HepG2 (cell line): Measurements from ENCODE around the gene FAM162A. TPM values are rescaled to one million over a fixed set of nuclear protein-coding genes. Genes with fewer than 3 reads are reported as not detected.
A peak's percentile ranks its signal among the peaks of the same experiment; 100 is the strongest.

Experiments used
- ADNP ChIP-seq: sonication (generic); formaldehyde crosslinking; IDR thresholded peaks from 2 replicates; pipeline ENCODE4 v1.4.0; 2020; ENCODE audit warnings: missing genetic modification reagents
- DDIT3 ChIP-seq: sonication (generic); formaldehyde crosslinking; IDR thresholded peaks from 2 replicates; pipeline ENCODE4 v1.4.0; 2020; ENCODE audit warnings: mild to moderate bottlenecking, missing genetic modification reagents
- DMTF1 ChIP-seq: sonication (generic); formaldehyde crosslinking; IDR thresholded peaks from 2 replicates; pipeline ENCODE4 v1.4.0; 2020; ENCODE audit warnings: mild to moderate bottlenecking, missing genetic modification reagents
- ERF ChIP-seq: IDR thresholded peaks from 2 replicates; pipeline ENCODE4 v1.6.1; 2018; ENCODE audit warnings: missing biosample characterization, missing genetic modification reagents
- FOXC1 ChIP-seq: sonication (generic); formaldehyde crosslinking; IDR thresholded peaks from 2 replicates; pipeline ENCODE4 v1.8.0; 2022; ENCODE audit warnings: mild to moderate bottlenecking, missing genetic modification reagents, borderline replicate concordance
- HNRNPLL ChIP-seq: fragments of 200-400 bp; formaldehyde crosslinking; IDR thresholded peaks from 2 replicates; pipeline ENCODE4 v1.6.1; 2017; ENCODE audit warnings: mild to moderate bottlenecking, low read depth, low read length; ENCODE audit not compliant: poor library complexity, severe bottlenecking
- HOXA7 ChIP-seq: sonication (generic); formaldehyde crosslinking; IDR thresholded peaks from 2 replicates; pipeline ENCODE4 v1.8.1; 2022; ENCODE audit warnings: mild to moderate bottlenecking, missing genetic modification reagents, moderate library complexity
- KLF9 ChIP-seq: IDR thresholded peaks from 2 replicates; pipeline ENCODE4 v1.6.1; 2016; ENCODE audit warnings: low read depth
- MIXL1 ChIP-seq: IDR thresholded peaks from 2 replicates; pipeline ENCODE4 v1.6.1; 2016
- MXD4 ChIP-seq: IDR thresholded peaks from 2 replicates; pipeline ENCODE4 v1.6.1; 2016; ENCODE audit warnings: mild to moderate bottlenecking, missing biosample characterization, missing genetic modification reagents
- PRDM15 ChIP-seq: sonication (generic); formaldehyde crosslinking; IDR thresholded peaks from 2 replicates; pipeline ENCODE4 v1.4.0; 2020; ENCODE audit warnings: missing genetic modification reagents
- RELA ChIP-seq: sonication (generic); formaldehyde crosslinking; IDR thresholded peaks from 2 replicates; pipeline ENCODE4 v1.4.0; 2020; ENCODE audit warnings: missing genetic modification reagents
- RFXAP ChIP-seq: sonication (generic); formaldehyde crosslinking; IDR thresholded peaks from 2 replicates; pipeline ENCODE4 v1.4.0; 2020; ENCODE audit warnings: missing genetic modification reagents, borderline replicate concordance
- ZNF101 ChIP-seq: sonication (generic); formaldehyde crosslinking; IDR thresholded peaks from 2 replicates; pipeline ENCODE4 v1.4.0; 2020; ENCODE audit warnings: mild to moderate bottlenecking, low read depth, missing genetic modification reagents, borderline replicate concordance
- ZNF350 ChIP-seq: sonication (generic); formaldehyde crosslinking; IDR thresholded peaks from 2 replicates; pipeline ENCODE4 v1.4.0; 2020; ENCODE audit warnings: mild to moderate bottlenecking, low read depth, missing genetic modification reagents, borderline replicate concordance
- ZNF414 ChIP-seq: sonication (generic); formaldehyde crosslinking; IDR thresholded peaks from 2 replicates; pipeline ENCODE4 v1.5.0; 2020; ENCODE audit warnings: missing genetic modification reagents
- ZNF557 ChIP-seq: sonication (generic); formaldehyde crosslinking; IDR thresholded peaks from 2 replicates; pipeline ENCODE4 v1.4.0; 2020; ENCODE audit warnings: missing genetic modification reagents
- ZNF562 ChIP-seq: sonication (generic); formaldehyde crosslinking; IDR thresholded peaks from 2 replicates; pipeline ENCODE4 v1.8.0; 2022; ENCODE audit warnings: missing genetic modification reagents, borderline replicate concordance
- ZNF737 ChIP-seq: sonication (generic); formaldehyde crosslinking; IDR thresholded peaks from 2 replicates; pipeline ENCODE4 v1.5.0; 2020; ENCODE audit warnings: missing genetic modification reagents, mild to moderate bottlenecking, borderline replicate concordance
- ZNF777 ChIP-seq: sonication (generic); formaldehyde crosslinking; IDR thresholded peaks from 2 replicates; pipeline ENCODE4 v1.4.0; 2020; ENCODE audit warnings: missing genetic modification reagents
- ZNF891 ChIP-seq: sonication (generic); formaldehyde crosslinking; IDR thresholded peaks from 2 replicates; pipeline ENCODE4 v1.5.0; 2020; ENCODE audit warnings: mild to moderate bottlenecking, missing genetic modification reagents
- polyA plus RNA-seq, 8 experiments: library from polyadenylated mRNA; depleted of rRNA in 3 of 8; stranded (reverse) in 7 of 8; unstranded in 1 of 8; fragments of >200 nt; fragmentation: Illumina TruSeq in 4 of 8; extraction: Trizol in 4 of 8; gene quantifications; 2 replicates each; pipeline versions ENCODE4 v1.2.1 to v1.2.3, GENCODE V29; 2011 to 2016; ENCODE audit warnings: low read depth in 4 of 8, missing spikeins in 1 of 8, mixed read lengths in 1 of 8; ENCODE audit not compliant: insufficient read depth in 1 of 8
- total RNA-seq, 5 experiments: library from RNA; depleted of rRNA; stranded (reverse); fragments of >200 nt; fragmentation: Illumina TruSeq; extraction: Trizol; gene quantifications; 2 replicates each; pipeline ENCODE4 v1.2.3, GENCODE V29; 2016; ENCODE audit warnings: low read depth in 1 of 5

Gene FAM162A
- total and polyA plus RNA-seq, 2 of the 13 experiments (the other 11 are each of a cell fraction or from before 2014, with no cell fraction given): 115 to 155 TPM

GRCh38 chr3:122383771-122384697 lies at the start of gene FAM162A (continued):
- TF ChIP-seq HOXA7: no peak
- peak; percentile 98 for TF ChIP-seq ERF
- TF ChIP-seq DDIT3 (CRISPR knock-in tag): no peak
- peak; percentile 81 for TF ChIP-seq MXD4 (CRISPR knock-in tag)
- peak; percentile 97 for TF ChIP-seq ZNF557 (CRISPR knock-in tag)
- peak; percentile 82 for TF ChIP-seq PRDM15 (CRISPR knock-in tag)
- TF ChIP-seq ZNF562 (CRISPR knock-in tag): no peak
- no peak; the same call in 1 of the 2 replicates for TF ChIP-seq RFXAP
- 0 out of 2 replicates have a peak, but pooled peaks have one; percentile 5 for TF ChIP-seq ZNF737 (CRISPR knock-in tag)
- peak; percentile 86 for TF ChIP-seq RELA (CRISPR knock-in tag)
- TF ChIP-seq ZNF891 (CRISPR knock-in tag): peak; percentile 93; the same call in 1 of the 2 replicates
- peak; percentile 62; the same call in 1 of the 2 replicates for TF ChIP-seq ZNF777 (CRISPR knock-in tag)
- peak; percentile 74; the same call in 1 of the 2 replicates for TF ChIP-seq ZNF101
- peak; percentile 93 for TF ChIP-seq HNRNPLL
- no peak for TF ChIP-seq ADNP (CRISPR knock-in tag)
- TF ChIP-seq DMTF1: no peak
- TF ChIP-seq FOXC1 (CRISPR knock-in tag): no peak; the same call in 1 of the 2 replicates
- peak; percentile 92 for TF ChIP-seq MIXL1 (CRISPR knock-in tag)
- peak; percentile 47; the same call in 1 of the 2 replicates for TF ChIP-seq ZNF414 (CRISPR knock-in tag)
- TF ChIP-seq KLF9 (CRISPR knock-in tag): peak; percentile 80
- TF ChIP-seq ZNF350 (CRISPR knock-in tag): peak; percentile 65; the same call in 1 of the 2 replicates
